Measurements from ENCODE around the gene HMHB1.

Gene HMHB1

DNA sequence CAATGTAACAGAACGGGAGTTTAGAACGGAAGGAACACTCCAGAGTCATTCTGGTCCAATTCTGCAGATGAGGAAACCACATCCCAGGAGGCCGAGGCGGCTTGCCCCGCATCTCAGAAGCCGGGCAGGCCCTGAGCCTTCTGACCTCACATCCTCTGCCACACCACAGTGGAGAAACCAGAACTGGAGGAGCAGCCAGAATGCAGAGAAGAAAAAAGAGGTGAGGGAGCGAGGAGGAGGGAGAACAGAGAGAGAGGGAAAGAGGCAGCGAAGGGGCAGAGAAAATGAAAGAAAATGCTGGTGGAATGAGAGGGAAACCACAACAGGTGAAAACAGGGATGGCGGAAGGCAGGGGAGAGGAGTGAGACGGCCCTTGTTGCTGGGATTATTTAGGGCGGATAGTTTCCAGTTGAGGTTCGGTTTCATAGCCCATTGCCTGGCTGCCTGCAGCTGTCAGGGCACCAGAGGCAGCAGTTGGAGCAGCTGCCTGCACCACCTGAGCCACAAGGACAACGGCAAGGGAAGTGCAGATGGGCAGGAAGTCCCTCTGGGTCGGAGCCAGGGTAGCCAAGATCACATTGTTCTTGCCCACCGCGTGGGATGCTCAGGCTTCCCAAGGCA, at the start of gene HMHB1:
Gene HMHB1, plus strand, starts transcription at position 77 of the 621 bp plus-strand sequence.
- DNase-seq = no peak

- no peak for DNase-seq
These were observed 49.2 kb upstream of the HMHB1 start for GRCh38 chr5:143762636-143763220.

GRCh38 chr5:143767162-143767561, 44.8 kb upstream of the HMHB1 start:
- no peak for DNase-seq

- no peak for DNase-seq
These were observed 42.8 kb upstream of the HMHB1 start for GRCh38 chr5:143769026-143769786.

GRCh38 chr5:143770450-143770849, 41.5 kb upstream of the HMHB1 start:
- DNase-seq = no peak

- DNase-seq = no peak
These were observed 40.8 kb upstream of the HMHB1 start for GRCh38 chr5:143771189-143771588.

- no peak for DNase-seq
These were observed 40.4 kb upstream of the HMHB1 start for GRCh38 chr5:143771602-143772001.

GRCh38 chr5:143772621-143773020, 39.3 kb upstream of the HMHB1 start:
- no peak for DNase-seq

DNA sequence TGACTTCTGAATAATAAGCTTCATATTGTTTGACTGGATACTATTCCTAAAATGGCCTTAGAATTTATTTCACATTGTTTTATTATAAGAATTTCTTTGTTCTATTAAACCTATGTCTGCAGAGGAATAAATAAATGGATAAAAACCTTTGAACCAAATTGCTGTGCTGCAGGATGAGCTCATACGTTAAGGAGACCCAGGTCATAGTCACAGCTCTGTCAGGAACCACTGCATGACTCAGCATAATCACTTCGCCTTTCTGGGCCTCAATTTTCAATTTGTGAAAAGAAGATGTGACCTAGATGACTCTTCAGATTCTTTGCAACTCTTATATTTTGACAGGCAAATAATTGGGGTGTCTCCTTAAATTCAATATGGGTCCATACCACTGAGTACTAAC, 36.7 kb upstream of the HMHB1 start:
- no peak for DNase-seq

DNA sequence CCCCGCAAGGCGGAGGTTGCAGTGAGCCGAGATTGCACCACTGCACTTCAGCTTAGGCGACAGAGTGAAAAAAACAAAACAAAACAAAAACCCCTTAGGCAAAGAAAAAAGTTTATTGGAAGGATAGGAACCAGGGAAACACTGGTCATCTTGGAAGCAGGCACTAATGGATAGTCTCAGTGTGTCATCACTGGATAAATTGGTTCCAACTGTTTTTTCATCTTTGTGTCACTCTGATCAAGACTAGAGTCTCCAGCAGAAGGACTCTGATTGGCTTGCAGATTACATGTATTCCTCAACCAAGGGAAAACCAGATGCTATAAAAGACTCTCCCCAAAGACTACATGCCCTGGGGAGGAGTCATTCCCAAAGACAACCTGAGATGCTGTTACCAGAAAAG, 35.0 kb upstream of the HMHB1 start:
- no peak for DNase-seq

- no peak for DNase-seq
These were observed 32.5 kb upstream of the HMHB1 start for GRCh38 chr5:143779506-143779905.

DNA sequence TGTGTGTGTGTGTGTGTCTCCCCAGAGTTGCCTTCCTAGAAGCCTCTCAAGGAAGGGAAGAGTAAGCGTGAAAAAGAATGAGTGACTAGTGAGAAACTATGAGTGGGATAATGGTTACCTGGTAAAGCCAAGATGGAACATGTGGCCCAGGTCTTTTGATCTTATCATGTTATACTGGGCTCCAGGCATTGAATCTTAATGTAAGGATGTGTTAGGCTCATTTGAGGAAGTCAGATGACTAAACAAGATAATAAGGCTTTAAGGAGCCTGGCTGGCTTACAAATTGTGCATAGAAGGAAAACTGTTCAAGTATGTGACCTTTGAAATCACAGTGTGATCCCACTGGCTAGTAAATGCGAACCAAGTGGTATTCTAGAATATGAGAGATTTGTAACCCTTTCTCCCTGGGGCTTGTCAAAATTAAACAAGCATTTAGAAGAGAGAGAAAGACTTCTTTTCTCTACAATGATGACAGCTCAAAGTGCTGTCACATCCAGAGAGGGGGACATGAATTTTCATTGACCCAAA, 29.9 kb upstream of the HMHB1 start:
- no peak for DNase-seq

DNA sequence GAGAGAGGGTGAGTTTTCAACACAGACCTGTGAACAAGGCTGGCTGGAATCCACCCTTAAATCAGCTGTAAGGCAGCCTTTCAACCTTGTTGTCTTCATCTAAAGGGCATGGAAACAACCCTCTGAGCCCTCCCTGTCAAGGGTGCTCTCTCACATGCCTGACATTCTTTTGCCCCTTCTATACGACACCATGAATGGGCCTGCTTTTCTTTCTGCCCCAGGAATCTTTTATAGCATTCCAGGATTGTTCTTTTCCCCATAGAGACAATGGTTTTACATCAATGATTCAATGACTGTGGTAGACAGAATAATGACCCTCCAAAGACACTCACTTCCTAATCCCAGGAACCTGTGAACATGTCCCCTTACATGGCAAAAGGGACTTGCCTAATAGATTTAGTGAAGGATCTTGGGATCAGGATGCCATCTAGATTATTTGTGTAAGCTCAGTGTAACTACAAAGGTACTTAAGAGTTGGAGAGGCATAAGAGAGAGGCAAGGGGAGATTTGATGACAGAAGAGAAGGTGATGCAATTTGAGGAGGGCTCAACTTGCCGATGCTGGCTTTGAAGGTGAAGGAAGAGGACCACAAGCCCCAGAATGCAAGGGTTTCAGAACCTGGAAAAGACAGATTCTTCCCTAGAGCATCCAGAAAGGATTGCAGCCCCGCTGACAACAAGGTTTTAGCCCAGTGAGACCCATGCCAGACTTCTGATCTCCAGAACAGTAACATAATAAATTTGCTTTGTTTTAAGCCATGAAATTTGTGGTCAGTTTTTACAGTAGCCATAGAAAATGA, 29.2 kb upstream of the HMHB1 start:
- DNase-seq = peak; percentile 86

DNA sequence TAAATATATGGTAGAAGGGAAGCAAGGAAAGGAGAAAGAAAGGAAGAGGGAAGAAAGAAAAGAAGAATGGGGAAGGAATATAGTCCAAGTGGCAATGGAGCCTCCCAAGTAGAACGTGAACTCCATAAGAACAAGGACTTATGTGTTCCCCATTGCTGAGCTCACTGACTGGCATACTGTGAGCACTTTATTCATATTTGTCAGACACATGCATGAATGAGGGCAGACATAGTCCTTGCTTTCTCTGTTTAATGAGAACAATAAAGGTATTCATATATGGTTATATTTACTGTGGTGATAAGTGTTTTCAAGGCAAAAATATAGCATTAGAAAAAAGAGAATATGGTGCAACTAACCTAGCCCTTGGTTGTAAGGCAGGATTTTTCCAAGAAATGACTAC, 23.6 kb upstream of the HMHB1 start:
- no peak for DNase-seq

DNA sequence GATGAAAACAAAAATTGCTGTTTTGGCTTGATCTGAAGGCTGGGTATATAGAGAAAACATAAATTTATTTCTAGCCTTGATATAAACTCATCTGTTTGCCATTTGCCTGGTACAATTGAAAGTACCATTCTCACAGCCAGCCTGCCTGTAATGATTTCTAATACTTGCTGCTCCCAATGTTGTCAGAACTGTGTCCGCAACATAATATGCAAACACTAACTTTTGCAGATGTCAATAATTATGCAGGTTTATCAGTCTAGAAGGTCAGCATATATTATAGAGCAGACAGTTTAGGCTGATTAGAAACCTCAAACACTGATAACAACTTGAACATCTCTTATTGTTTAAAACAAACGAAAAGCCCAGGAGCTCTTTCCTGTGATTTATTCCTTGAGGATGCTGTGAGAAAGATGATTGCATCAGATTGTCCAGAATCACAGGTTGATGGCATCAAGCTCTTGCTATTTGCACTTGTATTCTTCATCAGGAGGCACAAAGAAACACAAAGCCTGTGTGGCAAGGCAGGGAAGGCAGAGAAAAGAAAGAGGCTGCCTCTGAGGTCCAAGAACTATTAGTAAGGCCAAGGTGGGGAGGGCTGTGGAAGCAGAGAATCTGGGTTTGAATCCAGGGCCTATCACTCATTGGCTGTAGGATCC, 21.4 kb upstream of the HMHB1 start:
- no peak for DNase-seq

- DNase-seq = no peak
These were observed 19.9 kb upstream of the HMHB1 start for GRCh38 chr5:143791848-143792731.

DNA sequence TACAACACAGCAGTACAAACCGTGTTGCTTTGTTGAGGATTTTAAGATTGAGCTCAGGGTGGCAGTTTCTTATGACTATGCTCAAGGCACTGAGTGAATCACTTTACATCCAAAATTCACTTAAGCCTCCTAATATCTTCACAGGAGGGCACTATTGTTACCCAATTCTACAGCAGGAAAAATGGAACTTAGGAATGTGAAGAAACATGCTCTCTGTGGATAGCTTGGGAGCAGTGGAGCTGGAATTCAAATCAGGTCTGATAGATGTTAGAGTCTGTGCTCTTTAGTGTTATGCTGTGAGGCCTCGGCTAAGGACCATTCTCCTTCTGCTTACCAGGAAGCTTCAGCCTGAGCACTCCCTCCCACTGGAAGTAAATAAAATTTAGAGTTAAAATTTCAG, 18.7 kb upstream of the HMHB1 start:
- no peak for DNase-seq

DNA sequence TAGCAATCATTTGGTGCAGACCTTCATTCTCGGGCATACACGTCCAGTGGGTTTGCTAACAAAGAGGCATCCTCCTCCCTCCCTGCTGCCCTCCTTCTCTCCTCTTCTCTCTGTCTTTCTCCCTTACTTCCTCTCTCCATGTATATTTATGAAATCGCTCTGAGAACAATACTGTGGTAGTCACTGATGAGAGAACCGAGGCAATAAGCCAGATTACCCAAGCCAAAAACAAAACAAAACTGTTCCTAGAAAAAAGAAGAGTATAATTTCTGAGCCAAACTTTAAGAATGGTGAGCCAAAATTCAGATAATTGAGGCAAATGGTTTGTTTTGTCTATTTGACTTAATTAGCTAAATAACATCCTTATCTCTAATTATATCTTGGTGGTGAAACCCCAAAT, 15.8 kb upstream of the HMHB1 start:
- DNase-seq = no peak

- no peak for DNase-seq
These were observed 15.2 kb upstream of the HMHB1 start for GRCh38 chr5:143796753-143797152.

GRCh38 chr5:143800715-143801114, 11.2 kb upstream of the HMHB1 start:
- no peak for DNase-seq

DNA sequence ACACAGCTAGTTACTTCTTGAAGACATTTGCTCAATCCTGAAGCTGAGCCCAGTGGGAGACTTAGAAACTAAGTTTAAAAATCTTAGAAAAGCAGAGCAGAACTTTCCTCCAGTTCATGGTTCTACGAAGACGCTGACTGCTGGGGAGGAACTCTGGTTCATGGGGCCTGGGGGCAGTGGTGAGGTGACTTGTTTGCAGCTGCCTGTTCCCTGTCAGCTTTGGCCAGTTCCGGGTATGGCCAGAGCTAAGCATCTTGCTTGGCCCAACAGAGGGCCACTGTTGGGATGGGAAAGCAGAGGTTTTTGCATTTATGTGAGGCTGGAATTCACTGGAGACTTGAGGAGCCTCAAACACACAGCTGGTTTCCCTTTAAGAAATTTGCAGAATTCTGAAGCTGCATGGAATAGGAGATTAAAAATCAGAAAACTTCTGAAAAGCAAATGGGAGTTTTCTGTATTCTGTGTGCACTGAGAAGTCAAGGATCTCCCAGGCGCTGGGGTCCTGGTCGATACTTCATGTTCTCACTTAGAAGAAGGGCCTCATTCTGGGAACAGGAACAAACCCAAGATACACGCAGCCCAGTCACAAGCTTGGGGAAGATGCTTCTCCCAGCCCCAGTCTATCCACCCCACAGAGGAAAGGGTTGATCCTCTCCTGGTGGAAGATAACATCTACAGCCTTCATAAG, 10.6 kb upstream of the HMHB1 start:
- no peak for DNase-seq
